BJ (cell line): ENCODE measurements around the gene WNT4. TPM values are rescaled to one million over a fixed set of nuclear protein-coding genes. Genes with fewer than 3 reads are reported as not detected.

ENCODE experiments used
- CTCF ChIA-PET: fragments of 350-600 bp; formaldehyde crosslinking; extraction: SDS; loops from one replicate; lab custom pipeline; 2021; ENCODE audit warnings: antibody characterized with exemption, inconsistent platforms; lab: Yijun Ruan, JAX
- POLR2A ChIA-PET: fragments of 300-600 bp; sonication (Branson Sonifier 250); formaldehyde crosslinking; extraction: SDS; loops from one replicate; lab custom pipeline; 2021; ENCODE audit warnings: antibody characterized with exemption; lab: Charles Lee
- DNase-seq: peaks from one replicate; pipeline ENCODE4 v3.0.0-alpha.2; 2011; ENCODE audit warnings: low read depth
- H3K27me3 ChIP-seq: 2 replicates; pipeline ENCODE4 v1.6.0; 2011; ENCODE audit warnings: low read length; ENCODE audit not compliant: control insufficient read depth, insufficient read depth
- H3K36me3 ChIP-seq: 2 replicates; pipeline ENCODE4 v1.5.1; 2011; ENCODE audit warnings: low read length; ENCODE audit not compliant: control insufficient read depth, insufficient read depth
- H3K4me3 ChIP-seq: 2 replicates; pipeline ENCODE4 v1.5.1; 2011; ENCODE audit warnings: low read depth, mild to moderate bottlenecking, control low read depth, low read length
- polyA plus RNA-seq: library from polyadenylated mRNA; depleted of rRNA; stranded (reverse); fragments of >200 nt; gene quantifications from 2 replicates; pipeline ENCODE4 v1.2.3, GENCODE V29; 2011
- TF ChIP-seq, protein P1 (sequence below): IDR thresholded peaks from 2 replicates; pipeline ENCODE4 v1.5.1; 2011; ENCODE audit warnings: low read depth, mild to moderate bottlenecking, control low read depth, inconsistent platforms, low read length, moderate library complexity; ENCODE audit not compliant: insufficient read depth

Gene WNT4
- polyA plus RNA-seq, 1 experiment = 0.13 TPM

DNA sequence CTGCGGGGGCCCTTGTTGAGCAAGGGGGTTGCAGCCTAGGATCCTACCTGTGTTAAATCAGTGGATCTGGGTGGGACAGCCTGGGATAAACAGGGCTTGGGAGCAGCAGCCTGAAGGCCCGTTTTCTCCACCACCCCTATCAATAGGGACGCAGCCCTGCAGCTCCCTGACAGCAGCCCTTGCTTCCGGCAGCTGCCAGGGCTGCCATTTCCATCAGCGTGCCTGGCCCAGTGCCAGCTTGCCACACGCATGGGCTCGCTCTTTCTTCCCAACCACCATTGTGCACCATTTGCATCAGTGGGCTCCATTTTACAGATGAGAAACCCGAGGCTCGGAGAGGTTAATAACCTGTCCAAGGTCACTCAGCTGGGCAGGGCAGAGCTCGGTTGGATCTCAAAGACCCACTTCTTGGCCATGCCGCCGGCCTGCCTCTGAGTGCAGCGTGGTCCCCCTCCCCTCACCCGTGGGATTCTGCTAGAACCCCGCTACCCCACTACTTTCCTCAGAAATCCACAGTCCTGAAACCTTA, 3.8 kb downstream of the WNT4 start:
- TF ChIP-seq, protein P1, sequence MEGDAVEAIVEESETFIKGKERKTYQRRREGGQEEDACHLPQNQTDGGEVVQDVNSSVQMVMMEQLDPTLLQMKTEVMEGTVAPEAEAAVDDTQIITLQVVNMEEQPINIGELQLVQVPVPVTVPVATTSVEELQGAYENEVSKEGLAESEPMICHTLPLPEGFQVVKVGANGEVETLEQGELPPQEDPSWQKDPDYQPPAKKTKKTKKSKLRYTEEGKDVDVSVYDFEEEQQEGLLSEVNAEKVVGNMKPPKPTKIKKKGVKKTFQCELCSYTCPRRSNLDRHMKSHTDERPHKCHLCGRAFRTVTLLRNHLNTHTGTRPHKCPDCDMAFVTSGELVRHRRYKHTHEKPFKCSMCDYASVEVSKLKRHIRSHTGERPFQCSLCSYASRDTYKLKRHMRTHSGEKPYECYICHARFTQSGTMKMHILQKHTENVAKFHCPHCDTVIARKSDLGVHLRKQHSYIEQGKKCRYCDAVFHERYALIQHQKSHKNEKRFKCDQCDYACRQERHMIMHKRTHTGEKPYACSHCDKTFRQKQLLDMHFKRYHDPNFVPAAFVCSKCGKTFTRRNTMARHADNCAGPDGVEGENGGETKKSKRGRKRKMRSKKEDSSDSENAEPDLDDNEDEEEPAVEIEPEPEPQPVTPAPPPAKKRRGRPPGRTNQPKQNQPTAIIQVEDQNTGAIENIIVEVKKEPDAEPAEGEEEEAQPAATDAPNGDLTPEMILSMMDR = no peak
- POLR2A ChIA-PET = no interaction called here
- no peak for DNase-seq
- CTCF ChIA-PET = interaction anchor here (1.1 to 1.7 kb wide), 3 partner anchors 13 to 277 kb away, joined by 3 to 5 read pairs (median 3); no protein-coding TSS in a partner anchor
- Histone ChIP-seq H3K4me3 (no peak overlapping the region), H3K27me3 (peaks cover 13% of the 10 kb centered on the region), H3K36me3 (no peaks in the 10 kb centered on the region)

DNA sequence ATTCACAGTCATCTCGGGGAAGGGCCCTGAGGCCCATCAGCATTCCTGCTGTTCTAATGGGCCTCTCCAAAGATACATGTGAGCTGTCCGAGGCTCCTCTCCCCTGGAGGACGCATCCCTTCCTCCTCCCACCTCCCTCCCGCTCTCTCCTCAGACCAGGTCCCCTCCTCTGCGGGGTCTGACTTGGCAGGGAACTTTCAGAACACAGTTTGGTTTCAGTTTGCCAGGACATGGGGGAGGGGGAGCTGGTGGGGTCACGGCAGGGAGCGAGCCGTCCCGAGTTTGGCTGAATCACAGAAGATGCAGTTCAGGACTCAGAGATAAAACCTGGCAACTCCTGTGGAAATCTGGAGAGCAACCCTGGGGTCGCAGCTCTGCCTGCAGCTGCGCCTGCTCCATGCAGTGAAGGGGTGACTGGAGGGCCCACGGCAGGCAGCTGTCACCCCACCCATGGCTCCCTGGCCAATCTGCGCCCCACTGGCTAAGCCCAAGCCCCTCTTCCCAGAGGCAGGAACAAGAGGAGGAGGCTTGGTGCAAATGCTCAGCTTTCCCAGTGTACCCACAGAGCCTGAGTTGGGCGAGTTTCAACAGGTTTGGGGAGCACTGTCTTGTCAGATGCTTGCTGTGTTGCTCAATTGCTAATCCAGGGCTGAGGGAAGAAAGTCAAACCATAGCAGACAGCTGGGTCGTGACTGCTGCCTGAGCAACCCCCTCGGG, 5.7 kb downstream of the WNT4 start:
- H3K27me3 ChIP-seq = peaks cover 9% of the 10 kb centered on the region
- ChIA-PET POLR2A (no interaction called here), CTCF (interaction anchor here (0.9 kb wide), 1 partner anchor 279 kb away, joined by 4 read pairs; no protein-coding TSS in a partner anchor)
- TF ChIP-seq, protein P1 = no peak
- H3K4me3 ChIP-seq = no peak overlapping the region
- no peaks in the 10 kb centered on the region for H3K36me3 ChIP-seq
- DNase-seq = no peak

DNA sequence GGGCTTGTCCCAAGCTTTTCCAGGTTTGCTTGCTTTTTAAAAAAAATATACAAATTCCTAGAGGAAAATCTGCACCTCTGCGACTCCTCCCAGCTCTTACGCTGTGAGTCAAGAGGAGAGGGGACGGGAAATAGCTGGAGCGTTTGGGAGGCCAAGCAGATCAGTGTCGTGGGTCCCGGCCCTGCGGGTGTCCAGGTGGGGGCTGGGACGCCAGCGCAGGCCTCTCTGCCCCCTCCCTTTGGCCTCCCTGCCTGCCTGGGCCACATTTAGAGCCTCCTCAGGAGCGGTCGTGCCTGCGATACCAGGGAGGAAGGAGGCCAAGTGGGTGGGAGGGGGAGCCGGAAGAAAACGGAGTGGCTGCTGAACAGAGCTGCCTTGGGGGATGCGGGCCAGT, 9.0 kb downstream of the WNT4 start:
- ChIA-PET POLR2A (no interaction called here), CTCF (interaction anchor here (1.3 kb wide), 1 partner anchor 508 kb away, joined by 3 read pairs; no protein-coding TSS in a partner anchor)
- TF ChIP-seq, protein P1 = no peak
- Histone ChIP-seq H3K36me3 (no peaks in the 10 kb centered on the region), H3K27me3 (no peaks in the 10 kb centered on the region; the same call in 1 of the 2 replicates), H3K4me3 (no peak overlapping the region)
- DNase-seq = no peak

DNA sequence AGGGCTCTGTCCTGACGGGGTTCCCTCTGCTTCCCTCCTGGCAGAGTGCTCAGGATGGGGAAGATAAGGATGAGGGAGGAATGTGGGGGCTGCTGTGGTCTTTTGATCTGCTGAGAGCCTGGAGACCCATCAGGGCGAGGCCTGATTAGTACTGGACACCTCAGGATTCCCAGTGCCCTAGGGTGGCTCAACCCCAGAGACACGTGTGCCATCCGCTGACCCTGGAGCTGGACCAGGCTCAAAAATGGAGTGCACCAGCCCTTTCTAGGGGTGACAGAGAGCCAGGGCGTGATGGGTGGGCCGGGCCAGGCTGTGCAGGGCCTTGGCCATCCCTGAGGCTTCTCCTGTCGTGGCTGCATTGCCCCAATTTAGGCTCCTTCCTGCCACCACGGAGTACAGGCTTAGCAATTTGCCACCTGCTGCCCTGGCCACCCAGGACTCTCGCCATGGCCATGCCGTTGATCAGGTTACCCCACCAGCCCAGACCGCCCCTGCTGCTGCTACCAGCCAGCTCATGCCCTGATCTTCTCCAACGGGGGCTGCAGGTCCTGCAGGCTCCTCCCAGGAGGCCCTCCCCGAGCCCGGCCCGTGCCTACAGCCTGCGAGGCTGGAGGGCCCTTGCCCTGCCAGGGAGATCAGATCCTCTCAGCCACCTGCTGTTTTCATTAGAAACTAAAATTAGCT, 9.5 kb downstream of the WNT4 start:
- TF ChIP-seq, protein P1 = no peak
- DNase-seq = no peak
- H3K27me3 ChIP-seq = no peaks in the 10 kb centered on the region
- POLR2A ChIA-PET = no interaction called here
- H3K4me3 ChIP-seq = no peak overlapping the region
- CTCF ChIA-PET = interaction anchor here (1.1 to 1.3 kb wide), 4 partner anchors 10 to 508 kb away, joined by 3 to 4 read pairs (median 3); no protein-coding TSS in a partner anchor
- no peaks in the 10 kb centered on the region for H3K36me3 ChIP-seq
